ENCODE data around the gene RPUSD4.

The RPUSD4 gene

DNA sequence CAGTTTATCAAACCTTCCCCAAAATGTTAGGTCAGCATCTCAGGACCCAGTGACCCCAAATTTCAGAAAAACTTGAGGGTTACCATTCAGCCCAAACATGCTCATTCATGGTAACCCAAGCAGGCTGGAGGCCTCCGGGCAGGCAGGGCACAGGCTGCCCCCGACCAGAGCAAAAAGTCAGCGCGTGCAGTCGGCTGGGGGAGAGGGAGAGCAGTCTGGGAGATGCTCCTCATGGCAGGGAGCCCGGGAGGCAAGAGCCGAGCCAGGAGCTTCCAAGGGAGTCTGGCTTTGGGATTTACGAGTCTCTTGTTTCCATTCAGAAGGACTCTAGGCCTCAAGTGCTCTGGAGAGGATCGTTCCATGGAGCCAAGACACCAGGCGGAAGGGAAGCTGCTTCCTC is 45.7 kb downstream of the RPUSD4 start:
- H3K27me3 ChIP-seq (ENCODE audit: control insufficient read depth, insufficient read depth, low read length, poor library complexity, severe bottlenecking) = no peaks in the 10 kb centered on the region
- H3K9me3 ChIP-seq (ENCODE audit: control insufficient read depth, low read length) = no peaks in the 10 kb centered on the region
- H3K4me3 ChIP-seq (ENCODE audit: insufficient read depth, low read depth, low read length) = no peak overlapping the region
- H3K36me3 ChIP-seq (ENCODE audit: control insufficient read depth, insufficient read depth, low read length) = no peaks in the 10 kb centered on the region
- no peak overlapping the region for H3K27ac ChIP-seq (ENCODE audit: insufficient read depth, low read depth, low read length, poor library complexity, severe bottlenecking)
- H3K4me1 ChIP-seq (ENCODE audit: control insufficient read depth, insufficient read depth, low read length) = peaks cover 37% of the 10 kb centered on the region
- WGBS, 2 experiments = 88% methylated on average over 10 of the region's 10 CpGs

DNA sequence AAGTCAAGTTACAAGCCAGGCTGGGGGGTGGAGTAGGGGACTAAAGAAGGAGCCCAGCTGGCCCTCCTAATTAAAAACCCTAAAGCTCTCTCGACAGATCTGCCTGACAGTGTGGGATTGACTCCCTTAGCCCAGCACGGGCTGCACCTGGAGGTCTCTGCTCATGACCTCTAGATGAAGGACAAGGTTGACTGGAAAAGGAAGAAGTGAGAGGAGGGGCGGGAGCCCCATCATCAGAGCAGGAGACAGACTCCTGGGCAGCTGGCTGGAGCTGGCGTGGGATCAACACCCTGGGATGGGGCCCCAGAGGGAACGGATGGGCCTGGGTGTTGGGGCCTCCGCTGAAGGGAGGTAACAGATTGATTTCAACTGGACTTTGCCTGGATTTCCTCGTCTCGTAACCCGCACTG is 46.1 kb downstream of the RPUSD4 start:
- Histone ChIP-seq H3K27me3 (ENCODE audit: control insufficient read depth, insufficient read depth, low read length, poor library complexity, severe bottlenecking) (no peaks in the 10 kb centered on the region), H3K9me3 (ENCODE audit: control insufficient read depth, low read length) (no peaks in the 10 kb centered on the region), H3K4me1 (ENCODE audit: control insufficient read depth, insufficient read depth, low read length) (peaks cover 41% of the 10 kb centered on the region), H3K36me3 (ENCODE audit: control insufficient read depth, insufficient read depth, low read length) (no peaks in the 10 kb centered on the region), H3K27ac (ENCODE audit: insufficient read depth, low read depth, low read length, poor library complexity, severe bottlenecking) (no peak overlapping the region), H3K4me3 (ENCODE audit: insufficient read depth, low read depth, low read length) (no peak overlapping the region)
- WGBS, 2 experiments = 76 to 81% methylated on average over 9 of the region's 9 CpGs

DNA sequence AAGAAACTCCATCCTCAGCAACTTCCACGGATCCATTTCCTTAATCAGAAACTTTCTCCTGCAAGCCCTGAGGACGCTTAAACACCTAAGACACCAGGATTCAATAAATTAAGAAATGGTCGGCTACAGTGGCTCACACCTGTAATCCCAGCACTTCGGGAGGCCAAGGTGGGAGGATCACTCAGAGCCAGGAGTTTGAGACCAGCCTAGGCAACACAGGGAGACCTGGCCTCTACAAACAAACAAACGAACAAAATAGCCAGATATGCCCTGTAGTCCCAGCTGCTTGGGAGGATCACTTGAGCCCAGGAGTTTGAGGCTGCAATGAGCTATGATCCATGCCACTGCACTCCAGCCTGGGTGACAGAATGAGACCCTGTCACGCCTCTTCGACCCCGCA is 46.7 kb downstream of the RPUSD4 start:
- 94% methylated on average over 8 of the region's 8 CpGs for WGBS, 2 experiments
- H3K36me3 ChIP-seq (ENCODE audit: control insufficient read depth, insufficient read depth, low read length) = no peaks in the 10 kb centered on the region
- H3K27me3 ChIP-seq (ENCODE audit: control insufficient read depth, insufficient read depth, low read length, poor library complexity, severe bottlenecking) = no peaks in the 10 kb centered on the region

DNA sequence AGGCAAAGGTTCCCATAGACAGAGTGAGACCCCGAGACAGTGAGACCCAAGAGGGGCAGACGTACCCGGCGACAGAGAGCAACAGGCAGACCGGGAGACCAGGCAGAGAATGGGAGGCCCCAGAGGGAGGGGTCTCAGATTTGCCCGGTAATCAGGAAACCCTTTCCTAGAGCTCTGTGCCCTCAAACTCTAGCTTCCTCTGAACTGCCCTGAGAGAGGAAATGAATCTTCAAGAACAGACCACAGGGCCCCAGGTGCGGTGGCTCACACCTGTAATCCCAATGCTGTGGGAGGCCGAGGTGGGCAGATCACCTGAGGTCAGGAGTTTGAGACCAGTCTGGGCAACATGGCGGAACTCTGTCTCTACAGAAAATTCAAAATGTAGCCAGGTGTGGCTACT is 47.7 kb downstream of the RPUSD4 start:
- Histone ChIP-seq H3K9me3 (ENCODE audit: control insufficient read depth, low read length) (no peaks in the 10 kb centered on the region), H3K36me3 (ENCODE audit: control insufficient read depth, insufficient read depth, low read length) (no peaks in the 10 kb centered on the region), H3K4me3 (ENCODE audit: insufficient read depth, low read depth, low read length) (no peak overlapping the region), H3K27ac (ENCODE audit: insufficient read depth, low read depth, low read length, poor library complexity, severe bottlenecking) (peak overlapping the region; percentile 67), H3K4me1 (ENCODE audit: control insufficient read depth, insufficient read depth, low read length) (peaks cover 57% of the 10 kb centered on the region), H3K27me3 (ENCODE audit: control insufficient read depth, insufficient read depth, low read length, poor library complexity, severe bottlenecking) (no peaks in the 10 kb centered on the region)
- WGBS, 2 experiments = 63 to 67% methylated on average over 9 of the region's 9 CpGs

More for the DNA sequence above, 46.7 kb downstream of the RPUSD4 start:
- Histone ChIP-seq H3K4me1 (ENCODE audit: control insufficient read depth, insufficient read depth, low read length) (peaks cover 47% of the 10 kb centered on the region), H3K27ac (ENCODE audit: insufficient read depth, low read depth, low read length, poor library complexity, severe bottlenecking) (no peak overlapping the region), H3K4me3 (ENCODE audit: insufficient read depth, low read depth, low read length) (no peak overlapping the region), H3K9me3 (ENCODE audit: control insufficient read depth, low read length) (no peaks in the 10 kb centered on the region)

DNA sequence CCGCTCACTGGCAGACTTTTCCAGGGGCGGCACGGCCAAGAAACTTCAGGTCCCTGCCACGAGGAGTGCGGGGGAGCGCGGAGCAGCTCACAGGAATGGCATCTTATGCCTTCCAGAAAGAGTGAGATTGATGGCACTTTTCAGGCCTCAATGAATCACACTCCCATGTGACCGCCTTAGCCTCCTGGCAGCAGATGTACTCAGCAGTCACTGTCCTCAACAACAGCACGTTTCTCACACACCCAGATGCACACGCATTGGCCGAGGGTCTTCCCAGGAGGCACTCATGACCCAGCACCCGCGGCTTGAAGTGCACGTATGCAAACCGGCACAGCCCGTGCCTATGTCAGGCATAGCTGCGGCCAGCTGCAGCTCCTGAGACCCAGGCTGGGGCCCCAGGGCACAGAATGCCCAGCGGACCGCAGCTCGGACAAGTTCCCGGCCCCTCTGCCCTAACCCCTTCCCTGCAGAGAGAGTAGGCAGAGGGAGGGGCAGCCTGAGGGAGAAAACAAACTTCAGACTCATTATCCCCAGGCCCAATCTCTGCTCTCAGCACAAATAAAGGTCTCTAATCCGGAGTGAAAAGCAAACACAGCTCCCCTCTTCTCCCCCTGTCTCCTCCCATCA is 48.3 kb downstream of the RPUSD4 start:
- no peaks in the 10 kb centered on the region for H3K9me3 ChIP-seq (ENCODE audit: control insufficient read depth, low read length)
- no peaks in the 10 kb centered on the region for H3K27me3 ChIP-seq (ENCODE audit: control insufficient read depth, insufficient read depth, low read length, poor library complexity, severe bottlenecking)
- H3K27ac ChIP-seq (ENCODE audit: insufficient read depth, low read depth, low read length, poor library complexity, severe bottlenecking) = peak overlapping the region; percentile 67
- 49 to 51% methylated on average over 22 of the region's 22 CpGs for WGBS, 2 experiments
- H3K4me3 ChIP-seq (ENCODE audit: insufficient read depth, low read depth, low read length) = no peak overlapping the region
- H3K4me1 ChIP-seq (ENCODE audit: control insufficient read depth, insufficient read depth, low read length) = peaks cover 62% of the 10 kb centered on the region
- no peaks in the 10 kb centered on the region for H3K36me3 ChIP-seq (ENCODE audit: control insufficient read depth, insufficient read depth, low read length)

DNA sequence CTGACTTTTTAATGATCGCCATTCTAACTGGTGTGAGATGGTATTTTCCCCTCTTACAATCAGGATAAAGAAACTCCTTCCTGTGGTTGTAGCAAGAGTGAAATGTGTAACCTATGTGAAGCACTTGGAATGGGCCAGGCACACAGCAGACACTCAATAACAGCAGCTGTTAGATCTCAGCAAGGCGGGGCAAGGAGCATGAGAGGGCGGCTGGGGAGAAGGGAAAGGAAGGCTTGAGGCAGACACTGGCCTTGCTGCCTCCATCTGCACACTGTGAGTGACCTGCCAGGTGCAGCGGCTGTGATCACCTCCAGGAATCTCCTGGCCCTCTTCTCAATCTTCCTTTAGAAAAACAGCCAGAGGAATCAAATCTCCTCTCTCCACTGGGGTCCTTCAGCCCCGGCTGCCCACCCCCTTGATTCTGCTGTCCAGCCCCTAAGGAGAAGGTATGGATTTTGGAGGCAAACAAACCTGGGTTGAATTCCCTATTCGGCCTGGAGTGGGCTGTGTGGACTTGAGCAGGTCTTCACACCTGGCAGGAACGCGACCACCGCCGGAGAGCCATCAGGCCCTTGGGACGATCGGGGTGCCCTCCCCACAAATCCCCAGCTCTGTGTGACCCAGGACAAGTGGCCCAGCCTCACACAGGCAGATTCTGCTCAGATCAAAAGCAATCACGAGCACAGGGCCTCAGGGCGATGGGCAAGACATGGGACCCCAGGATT is 49.0 kb downstream of the RPUSD4 start:
- no peaks in the 10 kb centered on the region for H3K27me3 ChIP-seq (ENCODE audit: control insufficient read depth, insufficient read depth, low read length, poor library complexity, severe bottlenecking)
- peaks cover 69% of the 10 kb centered on the region for H3K4me1 ChIP-seq (ENCODE audit: control insufficient read depth, insufficient read depth, low read length)
- H3K4me3 ChIP-seq (ENCODE audit: insufficient read depth, low read depth, low read length) = no peak overlapping the region

DNA sequence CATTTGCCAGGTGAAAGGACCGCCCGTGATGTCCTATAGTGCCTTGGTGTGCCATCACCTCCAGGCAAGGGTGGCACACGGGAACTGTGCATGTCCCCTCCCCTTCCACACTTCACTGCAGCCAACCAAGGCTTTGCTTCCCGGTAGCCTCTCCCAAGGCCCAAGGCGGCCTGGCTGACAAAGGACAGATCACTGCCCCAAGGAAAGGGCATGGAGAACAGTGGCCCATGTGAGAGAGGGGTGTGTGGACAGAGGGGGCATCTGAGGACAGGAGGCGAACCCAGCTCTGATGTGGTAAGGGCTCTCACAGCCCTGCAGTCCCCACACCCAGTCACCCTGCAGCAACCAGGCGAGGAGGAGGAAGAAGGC is 50.4 kb downstream of the RPUSD4 start:
- WGBS, 2 experiments = 86 to 88% methylated on average over 7 of the region's 7 CpGs
- H3K4me1 ChIP-seq (ENCODE audit: control insufficient read depth, insufficient read depth, low read length) = peaks cover 72% of the 10 kb centered on the region
- no peaks in the 10 kb centered on the region for H3K27me3 ChIP-seq (ENCODE audit: control insufficient read depth, insufficient read depth, low read length, poor library complexity, severe bottlenecking)

More for the DNA sequence above, 49.0 kb downstream of the RPUSD4 start:
- WGBS, 2 experiments = 88 to 92% methylated on average over 13 of the region's 14 CpGs
- no peaks in the 10 kb centered on the region for H3K9me3 ChIP-seq (ENCODE audit: control insufficient read depth, low read length)
- H3K36me3 ChIP-seq (ENCODE audit: control insufficient read depth, insufficient read depth, low read length) = no peaks in the 10 kb centered on the region
- H3K27ac ChIP-seq (ENCODE audit: insufficient read depth, low read depth, low read length, poor library complexity, severe bottlenecking) = no peak overlapping the region

DNA sequence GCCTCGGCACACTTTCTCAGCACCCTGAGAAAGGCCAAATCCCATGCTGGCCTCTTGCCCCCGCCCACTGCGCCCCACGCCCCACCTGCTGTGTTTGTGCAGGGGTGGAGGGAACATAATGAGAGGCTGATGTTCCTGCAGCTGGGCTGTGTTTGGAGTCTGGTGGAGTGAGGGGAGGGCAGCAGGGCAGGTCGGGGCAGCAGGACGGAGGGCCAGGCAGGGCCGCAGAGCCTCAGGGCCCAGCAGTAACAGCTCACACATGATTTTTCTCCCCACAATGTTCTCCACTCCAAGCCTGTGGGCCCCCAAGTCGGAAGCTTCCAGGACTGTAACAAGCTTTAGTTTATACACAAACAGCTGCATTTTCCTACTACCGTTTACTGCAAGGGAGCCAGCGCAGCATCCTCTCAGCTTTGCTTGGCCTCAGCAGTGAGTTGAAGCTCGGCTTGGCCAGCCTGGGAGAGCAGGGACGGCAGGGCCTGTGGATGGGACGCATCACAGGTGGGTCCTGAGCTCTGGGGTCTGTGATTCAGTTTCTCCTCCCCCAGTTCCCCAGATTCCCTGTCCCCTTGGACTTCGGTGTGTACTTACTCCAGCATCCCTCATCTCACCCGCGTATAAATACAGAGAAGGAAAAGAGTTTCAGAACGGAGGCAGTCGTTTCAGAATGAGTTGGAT is 51.0 kb downstream of the RPUSD4 start:
- Histone ChIP-seq H3K9me3 (ENCODE audit: control insufficient read depth, low read length) (no peaks in the 10 kb centered on the region), H3K27me3 (ENCODE audit: control insufficient read depth, insufficient read depth, low read length, poor library complexity, severe bottlenecking) (no peaks in the 10 kb centered on the region), H3K4me3 (ENCODE audit: insufficient read depth, low read depth, low read length) (no peak overlapping the region), H3K36me3 (ENCODE audit: control insufficient read depth, insufficient read depth, low read length) (no peaks in the 10 kb centered on the region), H3K27ac (ENCODE audit: insufficient read depth, low read depth, low read length, poor library complexity, severe bottlenecking) (peak overlapping the region; percentile 40), H3K4me1 (ENCODE audit: control insufficient read depth, insufficient read depth, low read length) (peaks cover 71% of the 10 kb centered on the region)
- 45 to 49% methylated on average over 18 of the region's 18 CpGs for WGBS, 2 experiments

More for the DNA sequence above, 50.4 kb downstream of the RPUSD4 start:
- no peak overlapping the region for H3K4me3 ChIP-seq (ENCODE audit: insufficient read depth, low read depth, low read length)
- H3K27ac ChIP-seq (ENCODE audit: insufficient read depth, low read depth, low read length, poor library complexity, severe bottlenecking) = no peak overlapping the region
- no peaks in the 10 kb centered on the region for H3K36me3 ChIP-seq (ENCODE audit: control insufficient read depth, insufficient read depth, low read length)
- H3K9me3 ChIP-seq (ENCODE audit: control insufficient read depth, low read length) = no peaks in the 10 kb centered on the region

DNA sequence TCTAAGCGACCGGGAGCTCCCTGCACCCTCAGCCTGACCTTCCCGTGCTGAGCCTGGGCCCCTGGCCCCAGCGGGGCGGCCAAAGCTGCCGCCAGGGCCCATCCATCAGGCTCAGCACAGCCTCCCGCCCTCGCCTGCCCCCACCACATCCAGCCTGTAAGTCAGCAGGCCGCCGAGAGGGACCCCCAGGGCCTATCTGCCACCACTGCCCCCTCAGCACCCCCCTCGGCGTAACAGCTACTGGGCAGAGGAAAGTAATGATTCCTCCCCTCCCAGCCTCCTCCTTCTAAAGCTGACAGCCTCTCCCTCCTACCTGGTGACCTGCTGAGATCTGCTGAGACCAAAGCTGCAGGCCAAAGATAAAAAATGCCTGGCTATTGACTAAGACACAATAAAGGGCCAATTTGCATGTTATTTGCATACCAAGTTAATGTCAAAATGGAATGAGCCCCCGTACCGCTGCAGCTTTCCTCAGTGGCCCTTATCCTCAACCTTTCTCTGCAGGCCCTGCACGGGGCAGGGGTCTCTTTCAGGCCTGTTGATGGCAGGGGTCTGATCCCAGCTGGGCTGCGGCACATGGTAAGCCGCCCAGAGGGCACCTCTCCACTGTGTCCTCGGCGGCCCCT is 51.6 kb downstream of the RPUSD4 start:
- no peaks in the 10 kb centered on the region for H3K36me3 ChIP-seq (ENCODE audit: control insufficient read depth, insufficient read depth, low read length)
- H3K27ac ChIP-seq (ENCODE audit: insufficient read depth, low read depth, low read length, poor library complexity, severe bottlenecking) = peak overlapping the region; percentile 58
- H3K4me3 ChIP-seq (ENCODE audit: insufficient read depth, low read depth, low read length) = no peak overlapping the region
- WGBS, 2 experiments = 4 to 5% methylated on average over 19 of the region's 19 CpGs
- H3K27me3 ChIP-seq (ENCODE audit: control insufficient read depth, insufficient read depth, low read length, poor library complexity, severe bottlenecking) = no peaks in the 10 kb centered on the region
- H3K9me3 ChIP-seq (ENCODE audit: control insufficient read depth, low read length) = no peaks in the 10 kb centered on the region
- peaks cover 69% of the 10 kb centered on the region for H3K4me1 ChIP-seq (ENCODE audit: control insufficient read depth, insufficient read depth, low read length)
